ENCODE measurements around the gene OBSCN. TPM values are rescaled to one million over a fixed set of nuclear protein-coding genes. Genes with fewer than 3 reads are reported as not detected.
"Not testable (repeated sequence)": the region's sequence is repeated elsewhere in the genome, so short reads cannot be mapped to it uniquely, and the experiment has no call there.

OBSCN gene
- total RNA-seq, 2 donors from 2014 or later: 159 to 317 TPM

DNA sequence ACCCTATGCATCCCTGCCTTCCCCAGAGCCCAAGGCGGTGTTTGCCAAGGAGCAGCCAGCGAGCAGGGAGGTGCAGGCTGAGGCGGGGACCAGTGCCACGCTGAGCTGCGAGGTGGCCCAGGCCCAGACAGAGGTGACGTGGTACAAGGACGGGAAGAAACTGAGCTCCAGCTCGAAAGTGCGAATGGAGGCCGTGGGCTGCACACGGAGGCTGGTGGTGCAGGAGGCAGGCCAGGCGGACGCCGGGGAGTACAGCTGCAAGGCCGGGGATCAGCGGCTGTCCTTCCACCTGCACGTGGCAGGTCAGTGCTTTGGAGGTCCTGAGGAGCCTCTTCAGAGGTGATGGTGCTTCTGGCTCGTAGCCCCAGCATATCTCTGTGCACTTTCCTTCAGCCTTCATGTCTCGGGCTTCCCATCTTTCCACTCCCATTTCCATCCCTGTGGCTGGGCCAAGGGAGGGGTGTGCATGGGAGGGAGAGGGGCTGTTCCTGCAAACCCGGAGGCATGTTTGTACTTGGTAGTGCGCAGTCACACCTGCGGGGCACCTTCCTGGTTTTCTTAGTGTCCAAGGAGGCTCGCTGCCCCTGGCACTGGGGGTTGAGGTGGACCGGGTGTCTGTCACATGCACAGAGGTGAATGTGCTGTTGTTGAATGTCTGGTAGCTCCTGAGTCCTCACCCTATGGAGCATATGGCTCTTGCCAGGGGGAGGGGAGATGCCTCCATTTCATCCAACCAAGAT is 56.4 kb downstream of the OBSCN start:
- H3K9me3 ChIP-seq: no peaks in the 10 kb centered on the region
- no peak overlapping the region for H3K27ac ChIP-seq
- TF ChIP-seq, protein P1, sequence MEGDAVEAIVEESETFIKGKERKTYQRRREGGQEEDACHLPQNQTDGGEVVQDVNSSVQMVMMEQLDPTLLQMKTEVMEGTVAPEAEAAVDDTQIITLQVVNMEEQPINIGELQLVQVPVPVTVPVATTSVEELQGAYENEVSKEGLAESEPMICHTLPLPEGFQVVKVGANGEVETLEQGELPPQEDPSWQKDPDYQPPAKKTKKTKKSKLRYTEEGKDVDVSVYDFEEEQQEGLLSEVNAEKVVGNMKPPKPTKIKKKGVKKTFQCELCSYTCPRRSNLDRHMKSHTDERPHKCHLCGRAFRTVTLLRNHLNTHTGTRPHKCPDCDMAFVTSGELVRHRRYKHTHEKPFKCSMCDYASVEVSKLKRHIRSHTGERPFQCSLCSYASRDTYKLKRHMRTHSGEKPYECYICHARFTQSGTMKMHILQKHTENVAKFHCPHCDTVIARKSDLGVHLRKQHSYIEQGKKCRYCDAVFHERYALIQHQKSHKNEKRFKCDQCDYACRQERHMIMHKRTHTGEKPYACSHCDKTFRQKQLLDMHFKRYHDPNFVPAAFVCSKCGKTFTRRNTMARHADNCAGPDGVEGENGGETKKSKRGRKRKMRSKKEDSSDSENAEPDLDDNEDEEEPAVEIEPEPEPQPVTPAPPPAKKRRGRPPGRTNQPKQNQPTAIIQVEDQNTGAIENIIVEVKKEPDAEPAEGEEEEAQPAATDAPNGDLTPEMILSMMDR (IDR thresholded peaks at IDR 0.05): no peak
- no peak for DNase-seq (ENCODE audit: low spot score)
- H3K36me3 ChIP-seq: peaks cover 80% of the 10 kb centered on the region
- H3K4me3 ChIP-seq: no peak overlapping the region
- H3K27me3 ChIP-seq: no peaks in the 10 kb centered on the region
- peaks cover 0 to 11% of the 10 kb centered on the region in 2 donors for H3K4me1 ChIP-seq

DNA sequence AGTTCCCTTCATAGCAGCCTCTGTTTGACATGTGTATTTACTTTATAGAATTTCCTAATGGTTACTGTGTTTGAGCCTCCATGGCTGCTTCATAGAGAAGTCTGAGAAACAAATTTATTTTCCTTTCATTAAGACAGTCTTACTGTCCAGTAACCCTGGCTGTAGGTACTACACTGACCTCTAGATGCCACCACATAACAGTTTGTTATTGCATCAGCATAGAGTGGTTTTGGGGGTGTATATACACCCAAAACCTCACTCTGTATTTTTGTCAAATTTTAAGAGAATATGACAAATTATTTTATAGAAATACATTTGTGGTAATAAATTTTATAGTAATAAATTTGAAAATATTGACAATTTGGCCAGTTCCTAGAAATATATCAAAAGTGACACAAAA is 57.3 kb downstream of the OBSCN start:
- TF ChIP-seq, protein P1 (IDR thresholded peaks at IDR 0.05): peak in 1 of 2 donors; percentile 24
- Histone ChIP-seq H3K27me3 (no peaks in the 10 kb centered on the region), H3K36me3 (peaks cover 72% of the 10 kb centered on the region), H3K4me3 (no peak overlapping the region), H3K9me3 (no peaks in the 10 kb centered on the region), H3K27ac (no peak overlapping the region), H3K4me1 (peaks cover 0 to 11% of the 10 kb centered on the region in 2 donors)
- DNase-seq (ENCODE audit: low spot score): no peak

DNA sequence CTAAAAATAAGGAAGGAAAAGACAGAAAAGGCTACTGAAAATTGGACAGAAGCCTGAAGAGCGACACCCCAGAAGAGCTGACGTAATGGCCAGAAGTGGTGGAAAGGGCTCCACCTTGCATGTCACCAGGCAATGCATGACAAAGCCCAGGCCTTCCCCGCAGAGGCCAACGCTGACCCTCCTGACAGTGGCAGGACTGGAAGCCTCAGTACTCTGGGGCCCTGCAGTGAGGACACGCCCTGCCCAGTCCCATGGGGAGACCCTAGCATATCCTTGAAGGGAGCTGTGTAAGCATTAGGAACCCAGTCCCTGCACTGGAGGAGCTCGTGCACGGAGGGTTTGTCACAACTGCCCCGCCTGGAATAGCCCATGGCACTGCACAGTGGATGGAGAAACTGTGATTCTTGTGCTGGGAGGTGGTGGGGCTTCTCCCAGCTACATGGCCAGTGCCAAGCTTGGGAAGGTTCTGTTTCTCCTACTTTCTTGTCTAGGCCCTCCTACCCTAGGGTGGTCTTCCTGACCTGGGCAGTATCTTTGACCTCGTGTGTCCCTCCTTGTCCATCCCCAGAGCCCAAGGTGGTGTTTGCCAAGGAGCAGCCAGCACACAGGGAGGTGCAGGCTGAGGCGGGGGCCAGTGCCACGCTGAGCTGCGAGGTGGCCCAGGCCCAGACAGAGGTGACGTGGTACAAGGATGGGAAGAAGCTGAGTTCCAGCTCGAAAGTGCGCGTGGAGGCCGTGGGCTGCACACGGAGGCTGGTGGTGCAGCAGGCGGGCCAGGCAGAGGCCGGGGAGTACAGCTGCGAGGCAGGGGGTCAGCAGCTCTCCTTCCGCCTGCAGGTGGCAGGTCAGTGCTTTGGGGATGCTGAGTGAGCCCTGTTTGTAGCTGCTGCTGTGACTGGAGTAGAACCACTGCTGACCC is 60.4 kb downstream of the OBSCN start:
- no peak for DNase-seq (ENCODE audit: low spot score)
- TF ChIP-seq, protein P1 (IDR thresholded peaks at IDR 0.05): no peak
- H3K4me1 ChIP-seq: peaks cover 0 to 11% of the 10 kb centered on the region in 2 donors
- H3K27ac ChIP-seq: peak overlapping the region; percentile 40 to 67
- peaks cover 62% of the 10 kb centered on the region for H3K36me3 ChIP-seq
- H3K4me3 ChIP-seq: no peak overlapping the region
- H3K27me3 ChIP-seq: no peaks in the 10 kb centered on the region
- H3K9me3 ChIP-seq: no peaks in the 10 kb centered on the region

DNA sequence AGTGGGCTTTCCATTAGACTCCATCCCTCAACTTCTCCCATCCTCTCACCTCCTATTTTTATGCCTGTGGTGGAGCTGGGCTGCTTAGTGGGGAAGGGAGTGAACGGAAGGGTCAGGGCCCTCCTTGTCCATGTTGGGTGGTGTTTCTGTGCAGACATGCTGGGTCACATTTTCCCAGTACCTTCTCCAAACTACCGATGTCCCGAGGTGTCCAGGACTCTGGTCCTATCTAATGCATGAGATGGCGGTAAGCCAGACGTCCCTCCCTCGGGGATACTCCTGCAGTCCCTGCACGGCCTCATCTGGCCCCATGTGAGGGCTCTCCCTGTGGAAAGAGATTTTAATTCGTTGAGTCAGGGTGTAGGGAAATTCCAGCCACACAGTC is 61.0 kb downstream of the OBSCN start:
- no peak for DNase-seq (ENCODE audit: low spot score)
- peak overlapping the region; percentile 40 to 67 for H3K27ac ChIP-seq
- no peaks in the 10 kb centered on the region for H3K9me3 ChIP-seq
- TF ChIP-seq, protein P1 (IDR thresholded peaks at IDR 0.05): no peak
- no peak overlapping the region for H3K4me3 ChIP-seq
- H3K36me3 ChIP-seq: peaks cover 59% of the 10 kb centered on the region
- H3K4me1 ChIP-seq: peaks cover 0 to 11% of the 10 kb centered on the region in 2 donors
- no peaks in the 10 kb centered on the region for H3K27me3 ChIP-seq

DNA sequence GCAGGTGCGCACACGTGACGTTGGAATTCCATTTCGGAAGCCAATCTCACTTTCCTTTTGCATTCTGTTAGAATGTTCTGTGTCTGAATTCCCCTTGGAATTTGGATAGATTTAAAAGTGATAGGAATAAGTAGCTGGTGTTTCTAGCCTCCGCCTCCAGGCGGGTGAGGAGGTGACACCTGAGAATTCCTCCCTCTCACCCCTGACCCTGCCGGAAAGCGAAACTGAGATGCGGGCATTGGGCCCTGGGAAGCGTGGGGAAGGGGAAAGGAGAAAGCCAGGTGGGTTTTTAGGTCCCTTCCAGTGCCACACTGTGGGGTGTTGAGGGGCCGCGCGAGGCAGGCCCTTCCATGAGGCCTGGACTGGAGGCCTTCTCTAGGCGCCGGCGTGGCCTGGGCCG is 61.6 kb downstream of the OBSCN start:
- Histone ChIP-seq H3K4me1 (peaks cover 0 to 11% of the 10 kb centered on the region in 2 donors), H3K36me3 (peaks cover 59% of the 10 kb centered on the region)
- H3K27ac ChIP-seq; DNase-seq (ENCODE audit: low spot score); H3K9me3 ChIP-seq; H3K4me3 ChIP-seq; H3K27me3 ChIP-seq: not testable (repeated sequence)

DNA sequence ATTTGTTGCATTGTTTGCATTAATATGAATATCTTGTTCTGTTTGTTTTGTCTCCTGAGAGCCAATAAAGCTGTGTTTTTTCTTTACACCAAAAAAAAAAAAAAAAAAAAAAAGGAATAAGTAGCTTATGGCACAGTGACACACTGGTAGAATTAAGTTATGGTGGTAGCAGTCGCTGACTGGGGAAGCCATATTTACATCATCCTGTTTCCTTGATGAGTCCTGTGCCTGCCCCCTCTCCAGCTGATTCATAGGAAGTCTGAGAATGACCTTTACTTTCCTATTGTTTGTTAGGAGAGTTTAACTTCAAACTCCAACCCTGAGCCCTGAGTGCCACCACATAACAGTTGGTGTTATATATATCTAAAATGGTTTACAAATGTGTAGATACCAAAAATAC is 62.2 kb downstream of the OBSCN start:
- no peak overlapping the region for H3K4me3 ChIP-seq
- H3K9me3 ChIP-seq: no peaks in the 10 kb centered on the region
- H3K27me3 ChIP-seq: no peaks in the 10 kb centered on the region
- peaks cover 59% of the 10 kb centered on the region for H3K36me3 ChIP-seq
- DNase-seq (ENCODE audit: low spot score): peak; percentile 28
- peaks cover 0 to 17% of the 10 kb centered on the region in 2 donors for H3K4me1 ChIP-seq
- TF ChIP-seq, protein P1 (IDR thresholded peaks at IDR 0.05): no peak
- H3K27ac ChIP-seq: no peak overlapping the region
